ENCODE measurements around the gene KLF3.

DNA sequence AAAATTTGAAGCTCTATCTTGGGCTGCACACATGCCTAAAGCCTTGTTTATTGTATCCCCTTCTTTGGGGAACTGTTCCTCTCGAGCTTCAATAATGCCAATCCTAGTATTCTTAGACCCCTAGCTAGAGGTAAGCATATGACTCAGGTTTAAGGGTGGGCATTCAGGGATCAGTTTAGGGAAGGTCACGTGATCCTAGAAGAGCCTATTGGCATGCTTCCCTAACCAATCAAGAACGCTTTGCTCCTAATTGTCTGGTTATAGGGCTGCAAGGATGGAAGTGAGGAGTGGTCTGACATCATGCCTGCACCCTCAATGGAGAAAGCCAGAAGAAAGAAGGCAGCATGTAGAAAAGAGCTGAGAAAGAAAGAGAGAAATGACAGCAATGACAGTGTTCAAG, 71.9 kb downstream of the KLF3 start:
- TF ChIP-seq, protein P1, sequence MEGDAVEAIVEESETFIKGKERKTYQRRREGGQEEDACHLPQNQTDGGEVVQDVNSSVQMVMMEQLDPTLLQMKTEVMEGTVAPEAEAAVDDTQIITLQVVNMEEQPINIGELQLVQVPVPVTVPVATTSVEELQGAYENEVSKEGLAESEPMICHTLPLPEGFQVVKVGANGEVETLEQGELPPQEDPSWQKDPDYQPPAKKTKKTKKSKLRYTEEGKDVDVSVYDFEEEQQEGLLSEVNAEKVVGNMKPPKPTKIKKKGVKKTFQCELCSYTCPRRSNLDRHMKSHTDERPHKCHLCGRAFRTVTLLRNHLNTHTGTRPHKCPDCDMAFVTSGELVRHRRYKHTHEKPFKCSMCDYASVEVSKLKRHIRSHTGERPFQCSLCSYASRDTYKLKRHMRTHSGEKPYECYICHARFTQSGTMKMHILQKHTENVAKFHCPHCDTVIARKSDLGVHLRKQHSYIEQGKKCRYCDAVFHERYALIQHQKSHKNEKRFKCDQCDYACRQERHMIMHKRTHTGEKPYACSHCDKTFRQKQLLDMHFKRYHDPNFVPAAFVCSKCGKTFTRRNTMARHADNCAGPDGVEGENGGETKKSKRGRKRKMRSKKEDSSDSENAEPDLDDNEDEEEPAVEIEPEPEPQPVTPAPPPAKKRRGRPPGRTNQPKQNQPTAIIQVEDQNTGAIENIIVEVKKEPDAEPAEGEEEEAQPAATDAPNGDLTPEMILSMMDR (IDR thresholded peaks at IDR 0.05): no peak
- TF ChIP-seq ZNF219 (CRISPR knock-in tag; IDR thresholded peaks at IDR 0.05; ENCODE audit: borderline replicate concordance): no peak
- no peak for TF ChIP-seq E2F4 (CRISPR knock-in tag; IDR thresholded peaks at IDR 0.05; ENCODE audit: borderline replicate concordance, low read depth)
- TF ChIP-seq, protein P2, sequence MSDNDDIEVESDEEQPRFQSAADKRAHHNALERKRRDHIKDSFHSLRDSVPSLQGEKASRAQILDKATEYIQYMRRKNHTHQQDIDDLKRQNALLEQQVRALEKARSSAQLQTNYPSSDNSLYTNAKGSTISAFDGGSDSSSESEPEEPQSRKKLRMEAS (CRISPR knock-in tag; IDR thresholded peaks at IDR 0.05): no peak
- TF ChIP-seq, protein P3, sequence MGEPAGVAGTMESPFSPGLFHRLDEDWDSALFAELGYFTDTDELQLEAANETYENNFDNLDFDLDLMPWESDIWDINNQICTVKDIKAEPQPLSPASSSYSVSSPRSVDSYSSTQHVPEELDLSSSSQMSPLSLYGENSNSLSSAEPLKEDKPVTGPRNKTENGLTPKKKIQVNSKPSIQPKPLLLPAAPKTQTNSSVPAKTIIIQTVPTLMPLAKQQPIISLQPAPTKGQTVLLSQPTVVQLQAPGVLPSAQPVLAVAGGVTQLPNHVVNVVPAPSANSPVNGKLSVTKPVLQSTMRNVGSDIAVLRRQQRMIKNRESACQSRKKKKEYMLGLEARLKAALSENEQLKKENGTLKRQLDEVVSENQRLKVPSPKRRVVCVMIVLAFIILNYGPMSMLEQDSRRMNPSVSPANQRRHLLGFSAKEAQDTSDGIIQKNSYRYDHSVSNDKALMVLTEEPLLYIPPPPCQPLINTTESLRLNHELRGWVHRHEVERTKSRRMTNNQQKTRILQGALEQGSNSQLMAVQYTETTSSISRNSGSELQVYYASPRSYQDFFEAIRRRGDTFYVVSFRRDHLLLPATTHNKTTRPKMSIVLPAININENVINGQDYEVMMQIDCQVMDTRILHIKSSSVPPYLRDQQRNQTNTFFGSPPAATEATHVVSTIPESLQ (CRISPR knock-in tag; IDR thresholded peaks at IDR 0.05): no peak
- TF ChIP-seq EMX1 (CRISPR knock-in tag; IDR thresholded peaks at IDR 0.05): no peak
- no peak for TF ChIP-seq AFF4 (CRISPR knock-in tag; IDR thresholded peaks at IDR 0.05; ENCODE audit: borderline replicate concordance)

Measured in WTC11 (cell line).